Erythroblast (primary cell): Measurements from ENCODE around the gene SMAD4.

ENCODE experiments used
- GATA1 ChIP-seq: IDR thresholded peaks from 2 replicates; pipeline ENCODE4 v1.6.1; 2011; ENCODE audit warnings: low read depth, mild to moderate bottlenecking, control low read depth, low read length, moderate library complexity
- POLR2A ChIP-seq: IDR thresholded peaks from 2 replicates; pipeline ENCODE4 v1.6.1; 2011; ENCODE audit warnings: mild to moderate bottlenecking, low read length

DNA sequence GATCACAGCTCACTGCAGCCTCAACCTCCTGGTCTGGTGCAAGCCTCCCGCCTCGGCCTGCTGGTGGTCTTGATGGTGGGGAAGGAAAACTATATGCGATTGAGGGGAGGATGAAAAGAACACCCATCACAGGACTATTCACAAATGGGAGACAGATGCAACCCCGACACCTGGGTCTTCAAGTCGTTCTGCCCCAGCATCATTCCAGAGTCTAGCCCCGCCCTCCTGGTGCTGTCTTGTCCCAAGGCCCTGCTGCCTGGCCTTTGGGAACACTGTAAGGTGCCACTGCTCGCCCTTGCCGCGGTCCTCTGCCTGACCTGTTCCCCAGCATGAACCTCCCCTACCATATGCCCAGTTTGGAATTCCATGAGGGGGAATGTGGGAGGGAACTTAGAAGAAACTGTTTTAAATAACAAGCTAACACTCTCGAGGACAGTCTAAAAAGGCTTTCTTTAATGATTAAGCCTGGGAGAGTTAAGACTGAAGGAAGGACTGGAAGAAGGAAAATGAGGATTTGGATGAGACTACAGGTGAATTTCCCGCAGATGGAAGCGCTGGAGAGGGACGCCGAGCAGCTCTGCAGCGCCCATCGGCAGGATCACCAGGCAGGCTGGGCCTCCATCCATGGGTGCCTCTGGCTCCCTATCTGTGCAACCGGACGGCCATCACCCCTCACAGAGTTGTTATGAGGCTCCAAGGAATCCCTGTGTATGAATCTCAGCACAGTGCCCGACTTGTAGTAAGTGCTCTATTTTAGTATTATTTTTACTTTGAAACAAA, 92.4 kb downstream of the SMAD4 start:
- TF ChIP-seq POLR2A (no peak), GATA1 (no peak)
